Astrocyte (in vitro differentiated cells and primary cell): ENCODE data around the gene ABCA10. TPM values are rescaled to one million over a fixed set of nuclear protein-coding genes. Genes with fewer than 3 reads are reported as not detected.

Experiments
- DNase-seq: peaks from one replicate; pipeline ENCODE4 v3.0.0-alpha.2; 2010; ENCODE audit warnings: low read depth
- FAIRE-seq: peaks from 2 replicates; lab custom pipeline; 2011; peaks lifted over from hg19 to GRCh38; lab: Jason Lieb, UNC
- H2AFZ ChIP-seq: 2 replicates; pipeline ENCODE4 v1.6.0; 2012; ENCODE audit warnings: low read depth, low read length, inconsistent platforms
- H3K27ac ChIP-seq: 2 replicates; pipeline ENCODE4 v1.5.1; 2011; ENCODE audit warnings: low read depth, low read length, inconsistent platforms
- H3K27me3 ChIP-seq: 2 replicates; pipeline ENCODE4 v1.6.0; 2011; ENCODE audit warnings: low read length, inconsistent platforms; ENCODE audit not compliant: insufficient read depth
- H3K36me3 ChIP-seq: 2 replicates; pipeline ENCODE4 v1.5.1; 2011; ENCODE audit warnings: low read length, inconsistent platforms; ENCODE audit not compliant: insufficient read depth
- H3K4me1 ChIP-seq: 2 replicates; pipeline ENCODE4 v1.5.1; 2011; ENCODE audit warnings: low read length, inconsistent platforms; ENCODE audit not compliant: insufficient read depth
- H3K4me2 ChIP-seq: 2 replicates; pipeline ENCODE4 v1.6.0; 2012; ENCODE audit warnings: low read length, inconsistent platforms
- H3K4me3 ChIP-seq: 2 replicates; pipeline ENCODE4 v1.5.1; 2011; ENCODE audit warnings: low read depth, mild to moderate bottlenecking, low read length, inconsistent platforms; ENCODE audit not compliant: insufficient read depth
- H3K79me2 ChIP-seq: 2 replicates; pipeline ENCODE4 v1.6.0; 2012; ENCODE audit warnings: mild to moderate bottlenecking, low read length, inconsistent platforms; ENCODE audit not compliant: insufficient read depth
- H3K9ac ChIP-seq: 2 replicates; pipeline ENCODE4 v1.6.0; 2012; ENCODE audit warnings: mild to moderate bottlenecking, low read length, inconsistent platforms
- H3K9me3 ChIP-seq: 2 replicates; pipeline ENCODE4 v1.5.1; 2012; ENCODE audit warnings: low read depth, mild to moderate bottlenecking, low read length, inconsistent platforms; ENCODE audit not compliant: insufficient read depth
- H4K20me1 ChIP-seq: 2 replicates; pipeline ENCODE4 v1.6.0; 2012; ENCODE audit warnings: low read length, inconsistent platforms; ENCODE audit not compliant: insufficient read depth
- H3K27ac Mint-ChIP-seq: one replicate; pipeline ENCODE4 v1.8.0; 2021; ENCODE audit warnings: mild to moderate bottlenecking, mixed read lengths; ENCODE audit not compliant: unreplicated experiment
- H3K27me3 Mint-ChIP-seq: one replicate; pipeline ENCODE4 v1.8.0; 2021; ENCODE audit warnings: low read depth, mixed read lengths; ENCODE audit not compliant: unreplicated experiment
- H3K36me3 Mint-ChIP-seq: one replicate; pipeline ENCODE4 v1.8.0; 2021; ENCODE audit warnings: low read depth, mixed read lengths; ENCODE audit not compliant: unreplicated experiment
- H3K4me1 Mint-ChIP-seq: one replicate; pipeline ENCODE4 v1.8.0; 2021; ENCODE audit warnings: low read depth, mixed read lengths; ENCODE audit not compliant: unreplicated experiment
- H3K4me3 Mint-ChIP-seq: one replicate; pipeline ENCODE4 v1.8.0; 2021; ENCODE audit warnings: mild to moderate bottlenecking, moderate library complexity, mixed read lengths; ENCODE audit not compliant: unreplicated experiment
- H3K9me3 Mint-ChIP-seq: one replicate; pipeline ENCODE4 v1.8.0; 2021; ENCODE audit warnings: mild to moderate bottlenecking, mixed read lengths; ENCODE audit not compliant: unreplicated experiment
- EZH2 ChIP-seq: IDR thresholded peaks from 2 replicates; pipeline ENCODE4 v1.6.1; 2012; ENCODE audit warnings: mild to moderate bottlenecking, low read length, inconsistent platforms; ENCODE audit not compliant: insufficient read depth
- microRNA-seq: library from miRNA; unstranded; fragments of <30 nt; microRNA quantifications from one replicate; pipeline ENCODE4 v1.2.0, GENCODE V29; 2020
- total RNA-seq: library from RNA; stranded (reverse); gene quantifications from 2 replicates; pipeline ENCODE4 v1.2.1, GENCODE V29; 2021
- TF ChIP-seq, protein P1 (sequence below): IDR thresholded peaks from 2 replicates; pipeline ENCODE4 v1.5.1; 2011; ENCODE audit warnings: low read depth, mild to moderate bottlenecking, inconsistent platforms, low read length, moderate library complexity; ENCODE audit not compliant: insufficient read depth

ABCA10 gene
- total RNA-seq, 1 donor from 2014 or later = 0.20 TPM

GRCh38 chr17:69098625-69099024 lies 130.0 kb downstream of the ABCA10 start:
- no peak for TF ChIP-seq EZH2
- TF ChIP-seq, protein P1, sequence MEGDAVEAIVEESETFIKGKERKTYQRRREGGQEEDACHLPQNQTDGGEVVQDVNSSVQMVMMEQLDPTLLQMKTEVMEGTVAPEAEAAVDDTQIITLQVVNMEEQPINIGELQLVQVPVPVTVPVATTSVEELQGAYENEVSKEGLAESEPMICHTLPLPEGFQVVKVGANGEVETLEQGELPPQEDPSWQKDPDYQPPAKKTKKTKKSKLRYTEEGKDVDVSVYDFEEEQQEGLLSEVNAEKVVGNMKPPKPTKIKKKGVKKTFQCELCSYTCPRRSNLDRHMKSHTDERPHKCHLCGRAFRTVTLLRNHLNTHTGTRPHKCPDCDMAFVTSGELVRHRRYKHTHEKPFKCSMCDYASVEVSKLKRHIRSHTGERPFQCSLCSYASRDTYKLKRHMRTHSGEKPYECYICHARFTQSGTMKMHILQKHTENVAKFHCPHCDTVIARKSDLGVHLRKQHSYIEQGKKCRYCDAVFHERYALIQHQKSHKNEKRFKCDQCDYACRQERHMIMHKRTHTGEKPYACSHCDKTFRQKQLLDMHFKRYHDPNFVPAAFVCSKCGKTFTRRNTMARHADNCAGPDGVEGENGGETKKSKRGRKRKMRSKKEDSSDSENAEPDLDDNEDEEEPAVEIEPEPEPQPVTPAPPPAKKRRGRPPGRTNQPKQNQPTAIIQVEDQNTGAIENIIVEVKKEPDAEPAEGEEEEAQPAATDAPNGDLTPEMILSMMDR = no peak
- Histone ChIP-seq H3K4me2 (no peak overlapping the region), H3K27ac (no peak overlapping the region), H3K9me3 (no peaks in the 10 kb centered on the region), H3K4me1 (no peaks in the 10 kb centered on the region), H3K4me3 (no peak overlapping the region), H4K20me1 (no peaks in the 10 kb centered on the region), H3K9ac (no peak overlapping the region), H3K79me2 (no peaks in the 10 kb centered on the region), H3K36me3 (no peaks in the 10 kb centered on the region), H3K27me3 (no peaks in the 10 kb centered on the region), H2AFZ (no peak overlapping the region)
- peaks cover 1% of the 10 kb centered on the region for H3K4me1 Mint-ChIP-seq
- no peaks in the 10 kb centered on the region for H3K9me3 Mint-ChIP-seq
- H3K27ac Mint-ChIP-seq = no peak overlapping the region
- H3K27me3 Mint-ChIP-seq = no peaks in the 10 kb centered on the region
- DNase-seq = no peak
- no peak for FAIRE-seq
- H3K36me3 Mint-ChIP-seq = no peaks in the 10 kb centered on the region
- H3K4me3 Mint-ChIP-seq = no peak overlapping the region

Small RNA genes lying within 50 kb of the gene (microRNA-seq; reads per million reads assigned to microRNA genes)
- not detected for gene MIR4524A
- gene MIR4524B = not detected

Other genes starting within 250 kb of the ABCA10 start
- gene ABCA9, start 167.9 kb downstream of the ABCA10 start, total RNA-seq = 0.16 TPM in 1 of 2 replicates, not detected in the other
- gene ABCA6, start 86.9 kb downstream of the ABCA10 start, total RNA-seq = not detected in 2 replicates
- gene ABCA5, start 98.3 kb upstream of the ABCA10 start, total RNA-seq = 2.6 and 3.6 TPM in 2 replicates
- 8.8 and 10.1 TPM in 2 replicates for gene MAP2K6, start 185.9 kb upstream of the ABCA10 start, total RNA-seq